Erythroblast (primary cell): ENCODE data around the gene DENND5B.

Experiments
- GATA1 ChIP-seq: IDR thresholded peaks from 2 replicates; pipeline ENCODE4 v1.6.1; 2011; ENCODE audit warnings: low read depth, mild to moderate bottlenecking, control low read depth, low read length, moderate library complexity
- POLR2A ChIP-seq: IDR thresholded peaks from 2 replicates; pipeline ENCODE4 v1.6.1; 2011; ENCODE audit warnings: mild to moderate bottlenecking, low read length

GRCh38 chr12:31440134-31440533, 150.8 kb downstream of the DENND5B start:
- TF ChIP-seq POLR2A (no peak), GATA1 (no peak)
